K562 (cell line): ENCODE measurements around the gene NDUFB5. TPM values are rescaled to one million over a fixed set of nuclear protein-coding genes. Genes with fewer than 3 reads are reported as not detected.
A peak's percentile ranks its signal among the peaks of the same experiment; 100 is the strongest.

Experiments
- ATAC-seq: fragments of 200-7000 bp; cut with Tn5 transposase; 3 replicates; pipeline ENCODE4 v1.9.1; 2020; ENCODE audit warnings: moderate library complexity
- BruUV-seq: library from RNA; stranded (reverse); fragments of 400-500 nt; replicated peaks from 2 replicates; lab custom pipeline; 2021; lab: Mats Ljungman, UMichigan
- CTCF ChIA-PET: fragments of 300-600 bp; formaldehyde crosslinking; extraction: SDS; loops from one replicate; lab custom pipeline; 2021; ENCODE audit warnings: low intra/inter-chr PET ratio; lab: Yijun Ruan, JAX
- POLR2A ChIA-PET: fragments of 300-600, 350-650 bp; sonication (Branson Sonifier 250); formaldehyde crosslinking; extraction: SDS; loops from one replicate; lab custom pipeline; 2021; ENCODE audit warnings: antibody characterized with exemption, inconsistent platforms; lab: Yijun Ruan, JAX
- DNase-seq, 4 experiments: peaks; one replicate each; pipeline versions ENCODE4 v3.0.0 to v3.0.0-alpha.2; 2011 to 2018; ENCODE audit warnings: low spot score in 3 of 4, mixed read lengths in 3 of 4; ENCODE audit errors: extremely low read depth in 1 of 4
- FAIRE-seq: peaks from 2 replicates; lab custom pipeline; 2011; peaks lifted over from hg19 to GRCh38; lab: Jason Lieb, UNC
- H2AFZ ChIP-seq: 2 replicates; pipeline ENCODE4 v1.6.0; 2011; ENCODE audit warnings: low read depth, low read length, control low read depth, inconsistent platforms
- H3K27ac ChIP-seq: fragments of 200-600 bp; 3 replicates; pipeline ENCODE4 v1.8.0; 2011; ENCODE audit warnings: low read depth, mild to moderate bottlenecking, control low read depth, inconsistent platforms, low read length, moderate library complexity, mixed read lengths; ENCODE audit errors: extremely low read depth
- H3K27me3 ChIP-seq, 2 experiments: fragments of 300-600 bp in 1 of 2; 2 replicates in 1 of 2; 3 replicates in 1 of 2; pipeline versions ENCODE4 v1.6.0 to v1.8.0; 2011; ENCODE audit warnings: inconsistent platforms in 2 of 2, low read length in 2 of 2, mild to moderate bottlenecking in 1 of 2, mixed read lengths in 1 of 2, moderate library complexity in 1 of 2; ENCODE audit not compliant: control insufficient read depth in 2 of 2, insufficient read depth in 2 of 2
- H3K36me3 ChIP-seq: fragments of 300-600 bp; 3 replicates; pipeline ENCODE4 v1.8.0; 2011; ENCODE audit warnings: mild to moderate bottlenecking, low read length, inconsistent platforms; ENCODE audit not compliant: control insufficient read depth, insufficient read depth
- H3K4me1 ChIP-seq, 2 experiments: fragments of 200-600 bp in 1 of 2; replicated peaks in 1 of 2; 2 replicates in 1 of 2; 3 replicates in 1 of 2; pipeline versions ENCODE4 v1.5.1 to v1.8.0; 2011; ENCODE audit warnings: inconsistent platforms in 2 of 2, low read length in 2 of 2, mild to moderate bottlenecking in 1 of 2, mixed read lengths in 1 of 2, moderate library complexity in 1 of 2; ENCODE audit not compliant: control insufficient read depth in 2 of 2, insufficient read depth in 2 of 2
- H3K4me2 ChIP-seq: 2 replicates; pipeline ENCODE4 v1.6.1; 2011; ENCODE audit warnings: low read length, control low read depth, inconsistent platforms, mixed read lengths; ENCODE audit not compliant: insufficient read depth
- H3K4me3 ChIP-seq: fragments of 200-600 bp; sonication (generic), shearing (Covaris generic); 2 replicates; pipeline ENCODE4 v1.5.1; 2016; ENCODE audit warnings: control low read depth, inconsistent platforms
- H3K79me2 ChIP-seq: fragments of 200-600 bp; 3 replicates; pipeline ENCODE4 v1.8.0; 2011; ENCODE audit warnings: low read length, inconsistent platforms; ENCODE audit not compliant: control insufficient read depth, insufficient read depth
- H3K9ac ChIP-seq, 2 experiments: 2 replicates each; pipeline versions ENCODE4 v1.6.0 to v1.6.1; 2011; ENCODE audit warnings: low read depth in 2 of 2, low read length in 2 of 2, control low read depth in 1 of 2, inconsistent platforms in 1 of 2, mild to moderate bottlenecking in 1 of 2, mixed read lengths in 1 of 2; ENCODE audit not compliant: insufficient read depth in 1 of 2
- H3K9me1 ChIP-seq: one replicate; pipeline ENCODE4 v1.6.0; 2011; ENCODE audit warnings: inconsistent platforms, mild to moderate bottlenecking, low read length, moderate library complexity; ENCODE audit not compliant: control insufficient read depth, insufficient read depth
- H3K9me3 ChIP-seq: replicated peaks from 2 replicates; pipeline ENCODE4 v1.5.1; 2011; ENCODE audit warnings: low read depth, low read length, inconsistent platforms; ENCODE audit not compliant: control insufficient read depth, insufficient read depth
- H4K20me1 ChIP-seq: replicated peaks from 2 replicates; pipeline ENCODE4 v1.6.1; 2011; ENCODE audit warnings: low read length, inconsistent platforms, mixed read lengths; ENCODE audit not compliant: control insufficient read depth, insufficient read depth
- BMI1 ChIP-seq: fragments of 150-350 bp; IDR thresholded peaks from 2 replicates; pipeline ENCODE4 v1.6.1; 2014; ENCODE audit warnings: low read length
- HSF4 ChIP-seq: fragments of 250-450 bp; sonication (Bioruptor Pico); IDR thresholded peaks from 2 replicates; pipeline ENCODE4 v2.1.2; 2022; ENCODE audit warnings: mild to moderate bottlenecking, moderate library complexity, borderline replicate concordance
- MED1 ChIP-seq: sonication (generic); formaldehyde crosslinking; IDR thresholded peaks from 2 replicates; pipeline ENCODE4 v1.8.1; 2023; ENCODE audit warnings: missing genetic modification reagents, borderline replicate concordance
- SPI1 ChIP-seq: IDR thresholded peaks from 2 replicates; pipeline ENCODE4 v1.6.1; 2011; ENCODE audit warnings: low read depth, low read length, control low read depth, borderline replicate concordance
- ZKSCAN3 ChIP-seq: fragments of 250-450 bp; sonication (Bioruptor Pico); IDR thresholded peaks from 2 replicates; pipeline ENCODE4 v1.4.0; 2020
- ZNF12 ChIP-seq: sonication (generic); formaldehyde crosslinking; IDR thresholded peaks from 2 replicates; pipeline ENCODE4 v1.4.0; 2020; ENCODE audit warnings: mild to moderate bottlenecking, missing genetic modification reagents
- WGBS: fragments of 100-300 bp; shearing (Covaris generic); methylation state at CpG from one replicate; pipeline ENCODE4 v1.1.6; 2016; ENCODE audit warnings: low coverage, mixed read lengths; ENCODE audit not compliant: insufficient coverage; ENCODE audit errors: missing lambda C conversion rate; 5-methylcytosine and 5-hydroxymethylcytosine counted together
- in situ Hi-C: fragments of 300-500 bp; cut with MboI; formaldehyde crosslinking; loops from 4 replicates; pipeline ENCODE4 v1.15.0; 2018; ENCODE audit warnings: inconsistent platforms, mixed read lengths
- intact Hi-C: fragments of 100-400 bp; cut with micrococcal nuclease; formaldehyde crosslinking; loops from 2 replicates; pipeline ENCODE4 v1.14.2; 2022
- polyA plus RNA-seq, 8 experiments: library from polyadenylated mRNA; depleted of rRNA in 4 of 8; stranded (reverse) in 5 of 8; unstranded in 3 of 8; fragments of >200 nt; fragmentation: Nextera tagmentation in 2 of 8; fragmentation: Illumina TruSeq in 1 of 8; extraction: Ambion mirVana in 2 of 8; extraction: Trizol in 1 of 8; gene quantifications; 2 replicates each; pipeline versions ENCODE4 v1.2.1 to v1.2.3, GENCODE V29; 2011 to 2014; ENCODE audit warnings: inconsistent platforms in 1 of 8, missing spikeins in 1 of 8
- total RNA-seq, 7 experiments: library from RNA; depleted of rRNA in 6 of 7; stranded (reverse); fragments of >200 nt in 6 of 7; fragmentation: Illumina TruSeq in 2 of 7; extraction: Trizol in 2 of 7; gene quantifications; 2 replicates each; pipeline versions ENCODE4 v1.2.1 to v1.2.3, GENCODE V29; 2011 to 2021; ENCODE audit warnings: low replicate concordance in 1 of 7
- TF ChIP-seq, protein P1 (sequence below): fragments of 450-650 bp; formaldehyde crosslinking; IDR thresholded peaks from 2 replicates; pipeline ENCODE4 v1.4.0; 2020; ENCODE audit warnings: mild to moderate bottlenecking

The NDUFB5 gene
- total and polyA plus RNA-seq, 9 of the 15 experiments (the other 6 are each of a cell fraction or from before 2014, with no cell fraction given) = 128 to 466 (median 176) TPM

DNA sequence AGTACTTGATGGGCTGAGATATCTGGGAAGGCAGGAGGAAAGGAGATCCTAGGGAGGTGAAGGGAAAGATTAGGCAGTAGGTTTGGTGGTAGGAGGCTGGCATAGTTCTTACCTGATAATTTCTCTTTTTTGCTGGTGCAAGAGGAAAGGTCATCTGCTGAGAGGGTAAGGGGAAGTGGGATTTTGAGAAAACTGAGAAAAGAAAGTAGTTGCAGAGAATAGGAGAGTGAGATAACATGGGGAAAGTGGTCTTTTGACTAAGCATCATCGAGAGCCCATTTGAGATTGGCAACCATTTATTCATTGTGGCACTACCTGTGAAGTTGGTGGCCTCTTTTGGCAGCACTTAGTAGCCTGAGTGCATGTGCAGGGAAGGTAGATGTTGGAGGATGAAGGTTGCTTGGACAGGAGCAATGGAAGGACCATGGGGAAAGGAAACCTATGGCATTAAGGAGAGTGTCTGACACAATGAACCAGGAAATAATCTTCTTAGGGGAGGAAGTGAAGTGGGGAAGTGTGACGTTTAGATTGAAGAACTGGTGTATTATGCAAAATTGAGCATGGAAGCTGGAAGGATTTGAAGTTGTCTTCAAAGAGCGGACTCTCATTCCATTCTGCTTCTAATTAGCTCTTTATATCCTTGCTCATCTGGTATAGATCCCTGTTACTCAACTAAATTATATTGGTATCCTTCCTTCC is 26.3 kb downstream of the NDUFB5 start:
- ChIA-PET POLR2A (no interaction called here), CTCF (no interaction called here)
- Histone ChIP-seq H3K27me3 (no peaks in the 10 kb centered on the region), H3K27ac (no peak overlapping the region), H3K4me2 (no peak overlapping the region), H3K9me1 (no peaks in the 10 kb centered on the region), H3K79me2 (no peaks in the 10 kb centered on the region), H3K9me3 (no peaks in the 10 kb centered on the region), H4K20me1 (no peaks in the 10 kb centered on the region), H3K9ac (no peak overlapping the region), H3K4me1 (no peaks in the 10 kb centered on the region; a peak in 1 of 5 replicates), H2AFZ (no peak overlapping the region), H3K4me3 (no peak overlapping the region), H3K36me3 (peaks cover under 1% of the 10 kb centered on the region; the same call in 1 of the 3 replicates)
- no TSS peak for BruUV-seq
- intact Hi-C loops = no loop called here
- WGBS = 44% methylated on average over 3 of the region's 3 CpGs
- TF ChIP-seq, protein P1, sequence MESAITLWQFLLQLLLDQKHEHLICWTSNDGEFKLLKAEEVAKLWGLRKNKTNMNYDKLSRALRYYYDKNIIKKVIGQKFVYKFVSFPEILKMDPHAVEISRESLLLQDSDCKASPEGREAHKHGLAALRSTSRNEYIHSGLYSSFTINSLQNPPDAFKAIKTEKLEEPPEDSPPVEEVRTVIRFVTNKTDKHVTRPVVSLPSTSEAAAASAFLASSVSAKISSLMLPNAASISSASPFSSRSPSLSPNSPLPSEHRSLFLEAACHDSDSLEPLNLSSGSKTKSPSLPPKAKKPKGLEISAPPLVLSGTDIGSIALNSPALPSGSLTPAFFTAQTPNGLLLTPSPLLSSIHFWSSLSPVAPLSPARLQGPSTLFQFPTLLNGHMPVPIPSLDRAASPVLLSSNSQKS (CRISPR knock-in tag) = no peak
- TF ChIP-seq SPI1 = 0 out of 2 replicates have a peak, but pooled peaks have one; percentile 1
- FAIRE-seq = no peak
- ATAC-seq = no peak
- in situ Hi-C loops = no loop called here
- DNase-seq = no peak

DNA sequence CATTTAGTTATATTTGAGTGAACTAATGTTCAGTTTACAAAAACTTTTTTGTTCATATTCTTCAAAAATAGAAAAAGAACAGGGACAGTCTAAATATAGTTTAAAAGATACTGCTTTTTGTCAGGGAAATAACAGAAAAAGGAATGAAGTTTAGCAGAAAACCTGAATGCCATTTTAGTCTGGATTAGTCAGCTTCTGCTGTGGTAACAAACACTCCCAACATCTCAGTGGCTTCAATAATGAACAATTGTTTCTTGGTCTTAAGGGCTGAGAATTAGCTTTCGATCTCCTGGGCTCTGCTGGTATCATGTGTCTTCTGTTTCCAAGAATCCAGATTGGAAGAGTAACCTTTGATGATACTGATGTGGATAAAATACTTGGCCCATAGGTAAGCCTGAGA is 35.9 kb downstream of the NDUFB5 start:
- intact Hi-C loops (no loop called here), in situ Hi-C loops (no loop called here)
- FAIRE-seq (no peak), ATAC-seq (no peak), DNase-seq (no peak)
- ChIA-PET CTCF (no interaction called here), POLR2A (interaction anchor here (0.6 kb wide), 1 partner anchor 9 kb away, joined by 3 read pairs; no protein-coding TSS in a partner anchor)
- Histone ChIP-seq H3K27me3 (no peaks in the 10 kb centered on the region), H3K4me2 (no peak overlapping the region), H3K9ac (no peak overlapping the region), H3K9me1 (no peaks in the 10 kb centered on the region), H4K20me1 (no peaks in the 10 kb centered on the region), H3K4me1 (no peaks in the 10 kb centered on the region), H3K36me3 (no peaks in the 10 kb centered on the region), H2AFZ (no peak overlapping the region), H3K9me3 (no peaks in the 10 kb centered on the region), H3K27ac (no peak overlapping the region), H3K79me2 (no peaks in the 10 kb centered on the region), H3K4me3 (no peak overlapping the region)
- TF ChIP-seq HSF4 (no peak), ZKSCAN3 (CRISPR knock-in tag) (no peak), MED1 (CRISPR knock-in tag) (no peak), BMI1 (no peak), ZNF12 (CRISPR knock-in tag) (peak; percentile 32; the same call in 1 of the 2 replicates)
- BruUV-seq = no TSS peak
- 28% methylated on average over 1 of the region's 1 CpG for WGBS
